B cell (primary cell): ENCODE measurements around the gene DCST2. TPM values are rescaled to one million over a fixed set of nuclear protein-coding genes. Genes with fewer than 3 reads are reported as not detected.

Experiments
- ATAC-seq: fragments of 200-7000 bp; cut with Tn5 transposase; one replicate; pipeline ENCODE4 v1.10.0; 2021; ENCODE audit warnings: low read depth, mild to moderate bottlenecking, moderate number of reproducible peaks, moderate library complexity
- CTCF ChIA-PET: fragments of 350-600 bp; sonication (Branson Sonifier 250); formaldehyde crosslinking; loops from one replicate; lab custom pipeline; 2021; ENCODE audit warnings: antibody characterized with exemption, inconsistent platforms; lab: Charles Lee
- POLR2A ChIA-PET: fragments of 350-600 bp; sonication (Branson Sonifier 250); formaldehyde crosslinking; loops from one replicate; lab custom pipeline; 2021; ENCODE audit warnings: antibody characterized with exemption; lab: Charles Lee
- DNase-seq: peaks from one replicate; pipeline ENCODE4 v3.0.0; 2013
- H2AFZ ChIP-seq: 2 replicates; pipeline ENCODE4 v1.6.1; 2012; ENCODE audit warnings: mild to moderate bottlenecking, low read depth, low read length; ENCODE audit not compliant: insufficient read depth, poor library complexity, severe bottlenecking
- H3K27ac ChIP-seq, 2 donors: 1 replicate in 1 of 2; 2 replicates in 1 of 2; pipeline ENCODE4 v1.5.1; 2012 to 2013; ENCODE audit warnings: low read length in 2 of 2, mild to moderate bottlenecking in 2 of 2, moderate library complexity in 1 of 2
- H3K27me3 ChIP-seq, 4 experiments: fragments of 200-600 bp in 1 of 4; sonication (generic) in 1 of 4; replicated peaks in 1 of 4; 1 replicate in 2 of 4; 2 replicates in 2 of 4; pipeline versions ENCODE4 v1.6.1 to v1.7.0; 2013 to 2016; ENCODE audit warnings: low read length in 3 of 4, mild to moderate bottlenecking in 2 of 4, mixed read lengths in 1 of 4, moderate library complexity in 1 of 4; ENCODE audit not compliant: insufficient read depth in 4 of 4, control insufficient read depth in 3 of 4; ENCODE audit errors: control extremely low read depth in 1 of 4
- H3K36me3 ChIP-seq, 2 experiments: replicated peaks in 1 of 2; 1 replicate in 1 of 2; 2 replicates in 1 of 2; pipeline versions ENCODE4 v1.6.1 to v1.7.1; 2013; ENCODE audit warnings: low read length in 1 of 2; ENCODE audit not compliant: insufficient read depth in 2 of 2, control insufficient read depth in 1 of 2; ENCODE audit errors: control extremely low read depth in 1 of 2, extremely low read depth in 1 of 2
- H3K4me1 ChIP-seq, 2 donors: fragments of 200-600 bp in 1 of 2; sonication (generic) in 1 of 2; 1 replicate in 1 of 2; 2 replicates in 1 of 2; pipeline versions ENCODE4 v1.5.1 to v1.6.1; 2013 to 2017; ENCODE audit warnings: low read length in 2 of 2; ENCODE audit not compliant: control insufficient read depth in 2 of 2, insufficient read depth in 2 of 2
- H3K4me2 ChIP-seq: replicated peaks from 2 replicates; pipeline ENCODE3; 2012; ENCODE audit warnings: mild to moderate bottlenecking, low read depth, low read length; ENCODE audit not compliant: poor library complexity, severe bottlenecking
- H3K4me3 ChIP-seq, 5 experiments: fragments of 200-600 bp in 1 of 5; sonication (generic) in 1 of 5; 1 replicate in 3 of 5; 2 replicates in 2 of 5; pipeline versions ENCODE4 v1.5.1 to v1.7.0; 2011 to 2016; ENCODE audit warnings: low read length in 4 of 5, mild to moderate bottlenecking in 4 of 5, low read depth in 2 of 5, control low read depth in 1 of 5, moderate library complexity in 1 of 5; ENCODE audit not compliant: insufficient read depth in 1 of 5; ENCODE audit errors: control extremely low read depth in 1 of 5, extremely low read depth in 1 of 5
- H3K79me2 ChIP-seq: fragments of 200-600 bp; sonication (generic); one replicate; pipeline ENCODE4 v1.6.0; 2016; ENCODE audit warnings: low read length; ENCODE audit not compliant: control insufficient read depth, insufficient read depth
- H3K9ac ChIP-seq: fragments of 200-600 bp; sonication (generic); 2 replicates; pipeline ENCODE4 v1.6.1; 2017; ENCODE audit warnings: mild to moderate bottlenecking, low read length, moderate library complexity
- H3K9me3 ChIP-seq, 3 donors: one replicate each; pipeline versions ENCODE4 v1.6.1 to v1.7.1; 2013; ENCODE audit warnings: low read length in 2 of 3; ENCODE audit not compliant: control insufficient read depth in 2 of 3, insufficient read depth in 1 of 3; ENCODE audit errors: control extremely low read depth in 1 of 3
- H4K20me1 ChIP-seq: 2 replicates; pipeline ENCODE4 v1.6.0; 2012; ENCODE audit warnings: mild to moderate bottlenecking, low read length; ENCODE audit not compliant: insufficient read depth, control insufficient read depth, poor library complexity, severe bottlenecking
- H3K27ac Mint-ChIP-seq: one replicate; pipeline ENCODE4 v1.8.0; 2021; ENCODE audit warnings: mixed read lengths
- H3K27me3 Mint-ChIP-seq: one replicate; pipeline ENCODE4 v1.8.0; 2021; ENCODE audit warnings: mixed read lengths
- H3K4me1 Mint-ChIP-seq: one replicate; pipeline ENCODE4 v1.8.0; 2021; ENCODE audit warnings: mixed read lengths
- H3K4me3 Mint-ChIP-seq: one replicate; pipeline ENCODE4 v1.8.0; 2021; ENCODE audit warnings: mixed read lengths
- H3K9me3 Mint-ChIP-seq: one replicate; pipeline ENCODE4 v1.8.0; 2022; ENCODE audit warnings: mixed read lengths; ENCODE audit not compliant: insufficient read depth
- EZH2 ChIP-seq: IDR thresholded peaks from 2 replicates; pipeline ENCODE4 v1.6.1; 2012; ENCODE audit warnings: borderline replicate concordance, low read depth, mild to moderate bottlenecking, moderate library complexity, low read length; ENCODE audit not compliant: insufficient read depth, poor library complexity, severe bottlenecking
- WGBS: methylation state at CpG from one replicate; pipeline ENCODE4 v1.1.5; 2013; ENCODE audit warnings: missing lambda C conversion rate; ENCODE audit not compliant: insufficient coverage; 5-methylcytosine and 5-hydroxymethylcytosine counted together
- intact Hi-C: fragments of 100-400 bp; cut with micrococcal nuclease; formaldehyde crosslinking; loops from one replicate; pipeline ENCODE4 v1.10.0; 2022
- polyA plus RNA-seq: library from polyadenylated mRNA; depleted of rRNA; stranded (reverse); fragments of >200 nt; gene quantifications from 2 replicates; pipeline ENCODE4 v1.2.3, GENCODE V29; 2012
- total RNA-seq, 2 donors: library from RNA; stranded (reverse); fragments of 120-200 nt in 1 of 2; gene quantifications; 1 replicate in 1 of 2; 2 replicates in 1 of 2; pipeline versions ENCODE4 v1.2.3 to v1.2.4, GENCODE V29; 2013 to 2022
- TF ChIP-seq, protein P1 (sequence below): fragments of 200-600 bp; IDR thresholded peaks from one replicate; pipeline ENCODE4 v1.8.0; 2022; ENCODE audit warnings: antibody characterized with exemption, mild to moderate bottlenecking

DCST2 gene
- total and polyA plus RNA-seq, 2 donors (not counting 1 experiment from before 2014, with no cell fraction given): 0.89 to 5.4 TPM

DNA sequence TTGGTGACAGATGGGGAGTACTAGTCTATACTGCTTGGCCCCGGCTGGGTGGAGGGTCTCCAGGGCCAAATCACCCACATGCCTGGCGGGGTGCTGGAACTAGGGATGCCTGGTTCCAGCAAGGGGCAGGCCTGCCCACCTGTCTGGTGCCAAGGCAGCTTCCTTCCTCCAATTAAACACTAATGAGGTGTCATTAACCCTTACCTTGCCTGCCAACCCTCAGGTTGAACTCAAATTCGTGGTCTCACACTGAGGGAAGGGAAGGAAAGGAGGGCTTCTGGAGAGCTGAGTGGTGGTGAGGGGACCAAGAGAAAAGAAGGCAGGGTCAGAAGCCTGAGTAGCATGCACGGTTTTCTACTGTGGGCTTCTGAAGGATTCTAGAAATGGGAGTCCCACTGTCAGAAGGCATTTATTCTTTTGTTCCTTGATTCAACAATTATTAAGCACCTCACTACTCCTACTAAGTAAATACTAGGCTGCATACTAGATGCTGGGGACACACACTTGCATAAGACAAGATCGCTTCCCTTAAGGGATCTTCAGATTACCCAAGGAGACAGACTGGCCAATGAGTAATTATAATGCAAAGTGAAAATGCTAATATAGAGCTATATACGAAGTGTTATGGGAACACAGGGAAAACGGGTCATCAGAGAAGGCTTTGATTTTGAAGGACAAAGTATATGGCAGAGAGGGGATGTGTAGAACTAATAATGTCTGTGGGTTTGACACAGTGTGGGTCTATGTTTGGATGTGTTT is 39.1 kb upstream of the DCST2 start:
- Mint-ChIP-seq H3K27ac (peak overlapping the region; percentile 47), H3K9me3 (no peaks in the 10 kb centered on the region), H3K27me3 (no peaks in the 10 kb centered on the region), H3K4me1 (peaks cover 39% of the 10 kb centered on the region), H3K4me3 (peak overlapping the region; percentile 51)
- no peak for ATAC-seq
- TF ChIP-seq EZH2: no peak
- TF ChIP-seq, protein P1, sequence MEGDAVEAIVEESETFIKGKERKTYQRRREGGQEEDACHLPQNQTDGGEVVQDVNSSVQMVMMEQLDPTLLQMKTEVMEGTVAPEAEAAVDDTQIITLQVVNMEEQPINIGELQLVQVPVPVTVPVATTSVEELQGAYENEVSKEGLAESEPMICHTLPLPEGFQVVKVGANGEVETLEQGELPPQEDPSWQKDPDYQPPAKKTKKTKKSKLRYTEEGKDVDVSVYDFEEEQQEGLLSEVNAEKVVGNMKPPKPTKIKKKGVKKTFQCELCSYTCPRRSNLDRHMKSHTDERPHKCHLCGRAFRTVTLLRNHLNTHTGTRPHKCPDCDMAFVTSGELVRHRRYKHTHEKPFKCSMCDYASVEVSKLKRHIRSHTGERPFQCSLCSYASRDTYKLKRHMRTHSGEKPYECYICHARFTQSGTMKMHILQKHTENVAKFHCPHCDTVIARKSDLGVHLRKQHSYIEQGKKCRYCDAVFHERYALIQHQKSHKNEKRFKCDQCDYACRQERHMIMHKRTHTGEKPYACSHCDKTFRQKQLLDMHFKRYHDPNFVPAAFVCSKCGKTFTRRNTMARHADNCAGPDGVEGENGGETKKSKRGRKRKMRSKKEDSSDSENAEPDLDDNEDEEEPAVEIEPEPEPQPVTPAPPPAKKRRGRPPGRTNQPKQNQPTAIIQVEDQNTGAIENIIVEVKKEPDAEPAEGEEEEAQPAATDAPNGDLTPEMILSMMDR: no peak
- H3K4me3 ChIP-seq: no peak overlapping the region
- peaks cover 25 to 33% of the 10 kb centered on the region in 2 donors for H3K4me1 ChIP-seq
- no peak overlapping the region for H3K4me2 ChIP-seq
- H3K36me3 ChIP-seq: peaks cover 0 to 12% of the 10 kb centered on the region in 2 experiments
- no peak overlapping the region for H3K27ac ChIP-seq
- no peak for DNase-seq
- H3K9me3 ChIP-seq: no peaks in the 10 kb centered on the region
- H3K79me2 ChIP-seq: no peaks in the 10 kb centered on the region
- no peak overlapping the region for H3K9ac ChIP-seq
- H2AFZ ChIP-seq: no peak overlapping the region
- no peaks in the 10 kb centered on the region for H3K27me3 ChIP-seq
- WGBS: 85% methylated on average over 4 of the region's 7 CpGs
- H4K20me1 ChIP-seq: peaks cover 14% of the 10 kb centered on the region
- ChIA-PET POLR2A (interaction anchor here (1.2 kb wide), 1 partner anchor 513 kb away, joined by 3 read pairs; no protein-coding TSS in a partner anchor), CTCF (interaction anchor here (0.9 to 3.7 kb wide), 7 partner anchors 8 to 23 kb away, joined by 3 to 35 read pairs (median 6); partner anchors contain the start of gene EFNA4)
- intact Hi-C loops: no loop called here

DNA sequence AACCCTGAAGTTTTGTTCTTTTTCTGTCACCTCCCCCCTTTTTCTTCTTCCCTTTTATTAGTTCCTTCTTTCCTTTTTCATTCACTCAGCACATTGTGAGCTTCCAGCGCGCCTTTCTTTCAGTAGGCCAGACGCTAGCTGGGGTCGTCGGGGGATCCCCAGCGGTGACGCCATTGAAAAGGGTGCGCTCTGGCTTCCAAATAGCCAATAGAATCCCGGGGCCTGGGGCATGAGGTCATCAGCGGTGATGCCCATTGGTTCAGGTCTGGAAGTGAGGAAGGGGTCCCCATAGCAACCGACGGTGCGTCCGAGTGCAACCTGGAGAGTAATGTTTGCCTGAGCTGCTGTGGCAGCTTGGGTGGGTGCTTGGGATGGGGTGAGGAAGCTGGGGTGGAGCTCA is 38.1 kb upstream of the DCST2 start:
- no peaks in the 10 kb centered on the region for H3K27me3 Mint-ChIP-seq
- no peaks in the 10 kb centered on the region for H3K9me3 Mint-ChIP-seq
- peak overlapping the region; percentile 48 for H3K27ac Mint-ChIP-seq
- Histone ChIP-seq H3K27me3 (no peaks in the 10 kb centered on the region), H4K20me1 (peaks cover 21% of the 10 kb centered on the region), H3K4me2 (peak overlapping the region; percentile 87), H2AFZ (peak overlapping the region; percentile 37), H3K9me3 (no peaks in the 10 kb centered on the region), H3K27ac (peak overlapping the region; percentile 32 to 38), H3K4me1 (peaks cover 25 to 40% of the 10 kb centered on the region in 2 donors), H3K9ac (peak overlapping the region; percentile 65), H3K36me3 (peaks cover 0 to 18% of the 10 kb centered on the region in 2 experiments), H3K4me3 (peak overlapping the region in 1 of 5 experiments; percentile 34), H3K79me2 (no peaks in the 10 kb centered on the region)
- intact Hi-C loops: loop anchor here (1.0 kb wide), 2 partner anchors 8 kb away; partner anchors contain the start of gene EFNA4
- TF ChIP-seq, protein P1: no peak
- TF ChIP-seq EZH2: no peak
- ATAC-seq (no peak), DNase-seq (no peak)
- peaks cover 44% of the 10 kb centered on the region for H3K4me1 Mint-ChIP-seq
- POLR2A ChIA-PET: interaction anchor here (1.2 kb wide), 1 partner anchor 512 kb away, joined by 3 read pairs; no protein-coding TSS in a partner anchor
- CTCF ChIA-PET: interaction anchor here (0.9 to 20.2 kb wide), 9 partner anchors 9 to 96 kb away, joined by 3 to 370 read pairs (median 6); partner anchors contain the start of genes ADAM15 and EFNA4
- WGBS: 76% methylated on average over 14 of the region's 14 CpGs
- H3K4me3 Mint-ChIP-seq: peak overlapping the region; percentile 51
